ENCODE measurements around the gene DTX2.
"Not testable (repeated sequence)": the region's sequence is repeated elsewhere in the genome, so short reads cannot be mapped to it uniquely, and the experiment has no call there.

Gene DTX2

DNA sequence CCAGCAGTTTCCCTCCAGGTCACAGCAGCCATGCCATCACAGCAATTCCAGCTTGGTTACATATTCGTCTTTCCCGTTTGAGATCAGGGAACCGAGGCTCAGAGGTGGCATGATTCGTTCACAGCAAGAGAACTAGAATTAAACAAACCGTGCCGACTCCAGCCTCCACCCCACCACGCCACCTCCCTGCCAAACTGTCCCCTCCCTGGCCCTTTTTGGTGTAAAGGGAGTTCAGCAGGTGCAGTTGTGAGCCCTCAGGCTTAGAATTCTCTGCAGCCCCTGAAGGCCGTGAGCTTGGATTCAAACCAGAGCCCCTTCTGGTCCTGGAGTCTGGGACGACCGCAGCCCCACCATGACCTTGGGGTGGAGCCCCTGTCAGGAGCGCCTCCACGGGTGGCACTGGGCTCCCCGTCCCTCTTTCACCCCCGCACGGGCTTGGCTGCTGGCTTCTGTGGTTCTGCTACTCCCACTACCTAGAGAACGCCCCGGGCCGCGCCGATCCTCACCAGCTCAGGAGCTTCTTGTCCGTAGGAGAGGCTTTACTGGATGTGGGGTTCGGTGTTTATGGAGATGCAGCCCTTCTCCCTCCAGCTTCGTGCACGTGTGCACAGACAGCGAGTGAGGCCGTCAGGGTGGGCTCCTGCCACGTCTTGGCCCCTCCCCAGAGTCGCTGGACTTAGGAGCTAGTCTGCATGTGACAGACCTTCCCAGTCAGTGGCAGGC lies 37.9 kb downstream of the DTX2 start:
- H3K4me2 ChIP-seq (ENCODE audit: low read length, poor library complexity, severe bottlenecking); H3K27ac ChIP-seq (ENCODE audit: low read length, poor library complexity, severe bottlenecking); H2BK12ac ChIP-seq (ENCODE audit: low read length in 2 of 2); H3K79me1 ChIP-seq (replicated peaks; ENCODE audit: low read length, poor library complexity, severe bottlenecking); H2BK15ac ChIP-seq (ENCODE audit: low read depth, poor library complexity, severe bottlenecking); H3K9me3 ChIP-seq (ENCODE audit: control insufficient read depth, low read length); H3K4me1 ChIP-seq (ENCODE audit: control insufficient read depth, insufficient read depth, low read depth, low read length); H4K91ac ChIP-seq (ENCODE audit: low read length); H3K4me3 ChIP-seq (ENCODE audit: insufficient read depth in 1 of 2, low read depth in 1 of 2, low read length in 2 of 2); H3K18ac ChIP-seq (ENCODE audit: low read depth in 1 of 2, low read length in 2 of 2); H4K8ac ChIP-seq (ENCODE audit: low read length); H2BK5ac ChIP-seq (ENCODE audit: low read depth, low read length, poor library complexity, severe bottlenecking); H3K27me3 ChIP-seq (ENCODE audit: control insufficient read depth in 1 of 2, insufficient read depth in 1 of 2, low read length in 2 of 2); H2BK120ac ChIP-seq (ENCODE audit: low read depth, low read length); H3K23ac ChIP-seq (ENCODE audit: low read length in 2 of 2); H3K9ac ChIP-seq (ENCODE audit: low read length); H2AFZ ChIP-seq (ENCODE audit: low read depth, low read length); H3K14ac ChIP-seq (ENCODE audit: low read length in 2 of 2); H2AK5ac ChIP-seq (ENCODE audit: low read length, severe bottlenecking); H3K4ac ChIP-seq (ENCODE audit: low read depth in 1 of 2, low read length in 2 of 2); DNase-seq: not testable (repeated sequence)
- H3K36me3 ChIP-seq (ENCODE audit: control insufficient read depth in 1 of 2, insufficient read depth in 2 of 2, low read depth in 1 of 2, low read length in 2 of 2) = peaks cover 5 to 21% of the 10 kb centered on the region in 2 experiments
- 77% methylated on average over 9 of the region's 28 CpGs for WGBS

DNA sequence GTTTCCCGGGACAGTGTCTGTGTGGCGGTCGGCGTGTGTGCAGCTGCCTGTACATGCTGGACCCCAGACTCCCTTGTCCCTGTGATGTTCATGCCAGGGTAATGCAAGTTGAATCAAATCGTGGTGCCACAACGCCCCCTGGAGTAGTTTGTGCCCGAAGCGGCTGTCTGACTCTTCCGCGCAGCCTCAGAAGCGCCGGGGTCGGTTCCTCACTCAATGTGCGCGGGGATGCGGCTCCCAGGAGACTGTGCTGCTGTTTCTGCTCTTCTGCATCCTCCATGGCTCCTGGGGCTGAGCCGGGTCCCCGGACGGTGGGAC lies 38.4 kb downstream of the DTX2 start:
- H2BK15ac ChIP-seq (ENCODE audit: low read depth, poor library complexity, severe bottlenecking); H4K91ac ChIP-seq (ENCODE audit: low read length); H3K79me1 ChIP-seq (replicated peaks; ENCODE audit: low read length, poor library complexity, severe bottlenecking); H3K9me3 ChIP-seq (ENCODE audit: control insufficient read depth, low read length); H3K23ac ChIP-seq (ENCODE audit: low read length in 2 of 2); H3K27me3 ChIP-seq (ENCODE audit: control insufficient read depth in 1 of 2, insufficient read depth in 1 of 2, low read length in 2 of 2); H3K9ac ChIP-seq (ENCODE audit: low read length); H2AFZ ChIP-seq (ENCODE audit: low read depth, low read length); H3K4me2 ChIP-seq (ENCODE audit: low read length, poor library complexity, severe bottlenecking); H3K18ac ChIP-seq (ENCODE audit: low read depth in 1 of 2, low read length in 2 of 2); H2BK12ac ChIP-seq (ENCODE audit: low read length in 2 of 2); H2BK5ac ChIP-seq (ENCODE audit: low read depth, low read length, poor library complexity, severe bottlenecking); H3K4ac ChIP-seq (ENCODE audit: low read depth in 1 of 2, low read length in 2 of 2); H3K4me1 ChIP-seq (ENCODE audit: control insufficient read depth, insufficient read depth, low read depth, low read length); H2BK120ac ChIP-seq (ENCODE audit: low read depth, low read length); H3K14ac ChIP-seq (ENCODE audit: low read length in 2 of 2); H3K27ac ChIP-seq (ENCODE audit: low read length, poor library complexity, severe bottlenecking); DNase-seq; H3K4me3 ChIP-seq (ENCODE audit: insufficient read depth in 1 of 2, low read depth in 1 of 2, low read length in 2 of 2); H2AK5ac ChIP-seq (ENCODE audit: low read length, severe bottlenecking); H4K8ac ChIP-seq (ENCODE audit: low read length): not testable (repeated sequence)
- peaks cover 5 to 25% of the 10 kb centered on the region in 2 experiments for H3K36me3 ChIP-seq (ENCODE audit: control insufficient read depth in 1 of 2, insufficient read depth in 2 of 2, low read depth in 1 of 2, low read length in 2 of 2)
- WGBS = no CpG with 5 or more reads among the region's 19 CpGs

DNA sequence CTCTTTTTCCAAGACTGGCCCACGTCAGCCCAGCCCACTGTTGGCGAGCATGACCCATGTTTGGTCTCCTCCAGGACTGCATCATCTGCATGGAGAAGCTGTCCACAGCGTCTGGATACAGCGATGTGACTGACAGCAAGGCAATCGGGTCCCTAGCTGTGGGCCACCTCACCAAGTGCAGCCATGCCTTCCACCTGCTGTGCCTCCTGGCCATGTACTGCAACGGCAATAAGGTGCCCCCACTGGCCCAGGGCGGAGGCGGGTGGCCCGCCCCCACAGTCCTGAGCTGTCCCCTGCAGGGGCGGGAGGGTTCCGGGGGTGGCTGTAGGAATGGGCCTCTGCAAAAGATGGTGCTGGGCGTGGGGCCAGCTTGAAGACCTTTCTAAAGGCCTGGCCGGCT lies 40.7 kb downstream of the DTX2 start:
- H3K14ac ChIP-seq (ENCODE audit: low read length in 2 of 2); H3K79me1 ChIP-seq (replicated peaks; ENCODE audit: low read length, poor library complexity, severe bottlenecking); H2BK5ac ChIP-seq (ENCODE audit: low read depth, low read length, poor library complexity, severe bottlenecking); H3K23ac ChIP-seq (ENCODE audit: low read length in 2 of 2); H3K9me3 ChIP-seq (ENCODE audit: control insufficient read depth, low read length); H2AK5ac ChIP-seq (ENCODE audit: low read length, severe bottlenecking); H2AFZ ChIP-seq (ENCODE audit: low read depth, low read length); H3K4me2 ChIP-seq (ENCODE audit: low read length, poor library complexity, severe bottlenecking); H3K4me1 ChIP-seq (ENCODE audit: control insufficient read depth, insufficient read depth, low read depth, low read length); H4K8ac ChIP-seq (ENCODE audit: low read length); H2BK120ac ChIP-seq (ENCODE audit: low read depth, low read length); H2BK15ac ChIP-seq (ENCODE audit: low read depth, poor library complexity, severe bottlenecking); H3K4me3 ChIP-seq (ENCODE audit: insufficient read depth in 1 of 2, low read depth in 1 of 2, low read length in 2 of 2); H3K27ac ChIP-seq (ENCODE audit: low read length, poor library complexity, severe bottlenecking); H2BK12ac ChIP-seq (ENCODE audit: low read length in 2 of 2); DNase-seq; H3K9ac ChIP-seq (ENCODE audit: low read length); H3K27me3 ChIP-seq (ENCODE audit: control insufficient read depth in 1 of 2, insufficient read depth in 1 of 2, low read length in 2 of 2); H4K91ac ChIP-seq (ENCODE audit: low read length); H3K4ac ChIP-seq (ENCODE audit: low read depth in 1 of 2, low read length in 2 of 2); H3K18ac ChIP-seq (ENCODE audit: low read depth in 1 of 2, low read length in 2 of 2): not testable (repeated sequence)
- peaks cover 25 to 43% of the 10 kb centered on the region in 2 experiments for H3K36me3 ChIP-seq (ENCODE audit: control insufficient read depth in 1 of 2, insufficient read depth in 2 of 2, low read depth in 1 of 2, low read length in 2 of 2)
- 96% methylated on average over 12 of the region's 13 CpGs for WGBS

DNA sequence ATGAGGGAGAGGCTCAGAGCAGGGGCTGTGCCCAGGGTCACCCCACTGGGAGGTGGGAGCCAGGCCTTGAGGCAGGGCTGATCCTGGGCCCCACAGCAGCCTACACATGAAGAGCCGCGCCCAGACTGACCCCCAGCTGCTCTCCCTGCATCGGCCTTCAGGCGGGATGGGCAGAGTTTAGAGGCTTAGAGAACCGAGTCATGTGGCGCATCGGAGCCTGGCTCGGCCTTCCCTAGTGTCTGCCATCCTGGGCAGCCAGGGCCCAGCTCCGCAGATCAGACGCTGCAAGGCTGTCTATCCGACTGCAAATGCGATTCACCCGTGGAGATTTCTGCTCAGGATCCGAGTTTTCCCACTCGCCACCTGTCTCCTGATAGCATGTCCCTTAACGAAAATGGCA lies 41.3 kb downstream of the DTX2 start:
- 98% methylated on average over 16 of the region's 16 CpGs for WGBS
- not testable (repeated sequence) for H2BK15ac ChIP-seq (ENCODE audit: low read depth, poor library complexity, severe bottlenecking); H3K4me1 ChIP-seq (ENCODE audit: control insufficient read depth, insufficient read depth, low read depth, low read length); H3K4me3 ChIP-seq (ENCODE audit: insufficient read depth in 1 of 2, low read depth in 1 of 2, low read length in 2 of 2); H3K18ac ChIP-seq (ENCODE audit: low read depth in 1 of 2, low read length in 2 of 2); H2AK5ac ChIP-seq (ENCODE audit: low read length, severe bottlenecking); H3K27ac ChIP-seq (ENCODE audit: low read length, poor library complexity, severe bottlenecking); H3K23ac ChIP-seq (ENCODE audit: low read length in 2 of 2); H4K8ac ChIP-seq (ENCODE audit: low read length); H4K91ac ChIP-seq (ENCODE audit: low read length); DNase-seq; H3K9ac ChIP-seq (ENCODE audit: low read length); H2AFZ ChIP-seq (ENCODE audit: low read depth, low read length); H3K4me2 ChIP-seq (ENCODE audit: low read length, poor library complexity, severe bottlenecking); H2BK5ac ChIP-seq (ENCODE audit: low read depth, low read length, poor library complexity, severe bottlenecking); H2BK12ac ChIP-seq (ENCODE audit: low read length in 2 of 2); H3K14ac ChIP-seq (ENCODE audit: low read length in 2 of 2); H3K27me3 ChIP-seq (ENCODE audit: control insufficient read depth in 1 of 2, insufficient read depth in 1 of 2, low read length in 2 of 2); H3K4ac ChIP-seq (ENCODE audit: low read depth in 1 of 2, low read length in 2 of 2); H3K79me1 ChIP-seq (replicated peaks; ENCODE audit: low read length, poor library complexity, severe bottlenecking); H3K9me3 ChIP-seq (ENCODE audit: control insufficient read depth, low read length); H2BK120ac ChIP-seq (ENCODE audit: low read depth, low read length)
- peaks cover 29 to 43% of the 10 kb centered on the region in 2 experiments for H3K36me3 ChIP-seq (ENCODE audit: control insufficient read depth in 1 of 2, insufficient read depth in 2 of 2, low read depth in 1 of 2, low read length in 2 of 2)

Measured in mesenchymal stem cell (in vitro differentiated cells and primary cell).